ENCODE measurements around the gene KCTD19.

Gene KCTD19

GRCh38 chr16:67283826-67284555 lies 42.5 kb downstream of the KCTD19 start:
- CTCF ChIA-PET: interaction anchor here (0.5 to 3.1 kb wide), 5 partner anchors 23 to 453 kb away, joined by 3 to 10 read pairs (median 3); partner anchors contain the start of gene NAE1
- Mint-ChIP-seq H3K4me3 (no peak overlapping the region), H3K9me3 (no peaks in the 10 kb centered on the region), H3K27ac (peak overlapping the region; percentile 1), H3K36me3 (peaks cover 2% of the 10 kb centered on the region), H3K4me1 (no peaks in the 10 kb centered on the region), H3K27me3 (no peaks in the 10 kb centered on the region)
- DNase-seq: no peak

GRCh38 chr16:67283039-67283825 lies 43.3 kb downstream of the KCTD19 start:
- DNase-seq: no peak
- CTCF ChIA-PET: interaction anchor here (3.1 kb wide), 1 partner anchor 117 kb away, joined by 10 read pairs; no protein-coding TSS in a partner anchor
- peaks cover 3% of the 10 kb centered on the region for H3K4me1 Mint-ChIP-seq
- H3K4me3 Mint-ChIP-seq: no peak overlapping the region
- no peaks in the 10 kb centered on the region for H3K27me3 Mint-ChIP-seq
- H3K36me3 Mint-ChIP-seq: peaks cover 2% of the 10 kb centered on the region
- H3K9me3 Mint-ChIP-seq: no peaks in the 10 kb centered on the region
- no peak overlapping the region for H3K27ac Mint-ChIP-seq

- Mint-ChIP-seq H3K4me1 (peaks cover 9% of the 10 kb centered on the region), H3K9me3 (no peaks in the 10 kb centered on the region), H3K4me3 (no peak overlapping the region), H3K36me3 (peaks cover 4% of the 10 kb centered on the region), H3K27ac (no peak overlapping the region), H3K27me3 (no peaks in the 10 kb centered on the region)
- no peak for DNase-seq
- CTCF ChIA-PET: interaction anchor here (3.1 kb wide), 1 partner anchor 118 kb away, joined by 10 read pairs; no protein-coding TSS in a partner anchor
Measured at GRCh38 chr16:67282447-67282805, 44.1 kb downstream of the KCTD19 start.

- no peaks in the 10 kb centered on the region for H3K27me3 Mint-ChIP-seq
- no peaks in the 10 kb centered on the region for H3K9me3 Mint-ChIP-seq
- no peak for DNase-seq
- CTCF ChIA-PET: interaction anchor here (0.9 to 2.2 kb wide), 4 partner anchors 44 to 115 kb away, joined by 3 to 12 read pairs (median 4); partner anchors contain the start of genes KCTD19, LRRC36 and TPPP3
- H3K4me3 Mint-ChIP-seq: no peak overlapping the region
- H3K36me3 Mint-ChIP-seq: peaks cover 9% of the 10 kb centered on the region
- H3K27ac Mint-ChIP-seq: no peak overlapping the region
- peaks cover 11% of the 10 kb centered on the region for H3K4me1 Mint-ChIP-seq
Measured at GRCh38 chr16:67281536-67282446, 44.8 kb downstream of the KCTD19 start.

GRCh38 chr16:67280090-67281015 lies 46.2 kb downstream of the KCTD19 start:
- DNase-seq: no peak
- no peaks in the 10 kb centered on the region for H3K9me3 Mint-ChIP-seq
- H3K4me1 Mint-ChIP-seq: peaks cover 15% of the 10 kb centered on the region
- H3K27me3 Mint-ChIP-seq: no peaks in the 10 kb centered on the region
- H3K36me3 Mint-ChIP-seq: peaks cover 15% of the 10 kb centered on the region
- peak overlapping the region; percentile 60 for H3K4me3 Mint-ChIP-seq
- H3K27ac Mint-ChIP-seq: no peak overlapping the region
- CTCF ChIA-PET: interaction anchor here (1.3 to 2.2 kb wide), 2 partner anchors 59 to 117 kb away, joined by 5 to 12 read pairs; no protein-coding TSS in a partner anchor

GRCh38 chr16:67279296-67280089 lies 47.0 kb downstream of the KCTD19 start, which contains the start of gene PLEKHG4:
Gene PLEKHG4, plus strand, starts transcription at chr16:67279532. Its CDS starts 513 bp downstream, at chr16:67280045.
- Mint-ChIP-seq H3K27me3 (no peaks in the 10 kb centered on the region), H3K36me3 (peaks cover 15% of the 10 kb centered on the region), H3K4me3 (peak within 1 kb of the TSS; percentile 81), H3K27ac (peak within 1 kb of the TSS; percentile 73), H3K4me1 (peaks cover 15% of the 10 kb centered on the region), H3K9me3 (no peaks in the 10 kb centered on the region)
- CTCF ChIA-PET: interaction anchor here (0.9 to 3.6 kb wide), 12 partner anchors 10 to 147 kb away, joined by 3 to 16 read pairs (median 4); partner anchors contain the start of genes SLC9A5 and TMEM208
- DNase-seq: peak; percentile 87

- H3K36me3 Mint-ChIP-seq: peaks cover 15% of the 10 kb centered on the region
- CTCF ChIA-PET: interaction anchor here (0.6 to 3.6 kb wide), 14 partner anchors 9 to 148 kb away, joined by 3 to 16 read pairs (median 4); partner anchors contain the start of genes SLC9A5 and TMEM208
- peak; percentile 72 for DNase-seq
- peak overlapping the region; percentile 81 for H3K4me3 Mint-ChIP-seq
- H3K4me1 Mint-ChIP-seq: peaks cover 15% of the 10 kb centered on the region
- H3K9me3 Mint-ChIP-seq: no peaks in the 10 kb centered on the region
- no peaks in the 10 kb centered on the region for H3K27me3 Mint-ChIP-seq
- peak overlapping the region; percentile 73 for H3K27ac Mint-ChIP-seq
Measured at GRCh38 chr16:67278773-67279295, 47.7 kb downstream of the KCTD19 start.

- Mint-ChIP-seq H3K27ac (peak overlapping the region; percentile 73), H3K4me3 (peak overlapping the region; percentile 81), H3K27me3 (no peaks in the 10 kb centered on the region), H3K36me3 (peaks cover 15% of the 10 kb centered on the region), H3K9me3 (no peaks in the 10 kb centered on the region), H3K4me1 (peaks cover 15% of the 10 kb centered on the region)
- CTCF ChIA-PET: interaction anchor here (0.6 to 3.6 kb wide), 16 partner anchors 9 to 148 kb away, joined by 3 to 16 read pairs (median 4); partner anchors contain the start of genes SLC9A5 and TMEM208
- no peak for DNase-seq
Measured at GRCh38 chr16:67277999-67278772, 48.4 kb downstream of the KCTD19 start.

- CTCF ChIA-PET: interaction anchor here (0.7 to 3.6 kb wide), 6 partner anchors 13 to 124 kb away, joined by 3 to 16 read pairs (median 4); no protein-coding TSS in a partner anchor
- no peak for DNase-seq
- Mint-ChIP-seq H3K27me3 (no peaks in the 10 kb centered on the region), H3K4me3 (peak overlapping the region; percentile 54), H3K9me3 (no peaks in the 10 kb centered on the region), H3K4me1 (peaks cover 15% of the 10 kb centered on the region), H3K27ac (peak overlapping the region; percentile 65), H3K36me3 (peaks cover 13% of the 10 kb centered on the region)
Measured at GRCh38 chr16:67277294-67277998, 49.1 kb downstream of the KCTD19 start.

GRCh38 chr16:67275321-67275720 lies 51.2 kb downstream of the KCTD19 start:
- Mint-ChIP-seq H3K36me3 (peaks cover 13% of the 10 kb centered on the region), H3K27me3 (no peaks in the 10 kb centered on the region), H3K4me3 (no peak overlapping the region), H3K4me1 (peaks cover 15% of the 10 kb centered on the region), H3K27ac (no peak overlapping the region), H3K9me3 (no peaks in the 10 kb centered on the region)
- DNase-seq: no peak
- CTCF ChIA-PET: no interaction called here

- Mint-ChIP-seq H3K9me3 (no peaks in the 10 kb centered on the region), H3K36me3 (peaks cover 4% of the 10 kb centered on the region), H3K27me3 (no peaks in the 10 kb centered on the region), H3K4me1 (peaks cover under 1% of the 10 kb centered on the region), H3K27ac (no peak overlapping the region), H3K4me3 (no peak overlapping the region)
- DNase-seq: no peak
- CTCF ChIA-PET: interaction anchor here (1.0 to 1.2 kb wide), 2 partner anchors 11 to 128 kb away, joined by 3 to 4 read pairs; no protein-coding TSS in a partner anchor
Measured at GRCh38 chr16:67271446-67271845, 55.1 kb downstream of the KCTD19 start.

Measured in activated naive CD4-positive, alpha-beta T cell treated with anti-CD3 and anti-CD28 coated beads, Interleukin-2, amount 10 ng/mL, durations not matched to agents 7 days and 5 days (primary cell).